IMR-90 (cell line): Measurements from ENCODE around the gene TMEM145. TPM values are rescaled to one million over a fixed set of nuclear protein-coding genes. Genes with fewer than 3 reads are reported as not detected.
A peak's percentile ranks its signal among the peaks of the same experiment; 100 is the strongest.

Experiments used
- ATAC-seq: fragments of 200-7000 bp; cut with Tn5 transposase; 2 replicates; pipeline ENCODE4 v1.9.1; 2020; ENCODE audit warnings: low read depth, mild to moderate bottlenecking, moderate library complexity
- BruUV-seq: library from RNA; stranded (reverse); fragments of 400-500 nt; replicated peaks from 2 replicates; lab custom pipeline; 2021; lab: Mats Ljungman, UMichigan
- CTCF ChIA-PET: fragments of 300-600 bp; formaldehyde crosslinking; extraction: SDS; loops from one replicate; lab custom pipeline; 2021; ENCODE audit warnings: antibody characterized with exemption; lab: Yijun Ruan, JAX
- POLR2A ChIA-PET: fragments of 300-600 bp; sonication (Branson Sonifier 250); formaldehyde crosslinking; loops from one replicate; lab custom pipeline; 2022; ENCODE audit warnings: antibody characterized with exemption; ENCODE audit not compliant: unreplicated experiment; lab: Charles Lee
- DNase-seq: peaks from one replicate; pipeline ENCODE4 v3.0.0; 2013
- H2AFZ ChIP-seq: replicated peaks from 2 replicates; pipeline ENCODE3; 2013; ENCODE audit warnings: low read length, mild to moderate bottlenecking; ENCODE audit not compliant: poor library complexity
- H2AK5ac ChIP-seq: 2 replicates; pipeline ENCODE4 v1.6.1; 2013; ENCODE audit warnings: low read depth, low read length, inconsistent platforms
- H2AK9ac ChIP-seq: replicated peaks from 2 replicates; pipeline ENCODE3; 2013; ENCODE audit warnings: mild to moderate bottlenecking, low read depth, low read length, moderate library complexity; ENCODE audit not compliant: poor library complexity
- H2BK120ac ChIP-seq: 2 replicates; pipeline ENCODE4 v1.6.1; 2013; ENCODE audit warnings: low read depth, low read length, inconsistent platforms
- H2BK15ac ChIP-seq: 3 replicates; pipeline ENCODE4 v1.6.1; 2013; ENCODE audit warnings: low read depth, low read length, inconsistent platforms
- H2BK20ac ChIP-seq: 2 replicates; pipeline ENCODE4 v1.6.1; 2013; ENCODE audit warnings: low read depth, mild to moderate bottlenecking, inconsistent platforms, low read length, moderate library complexity
- H2BK5ac ChIP-seq: 2 replicates; pipeline ENCODE4 v1.6.1; 2013; ENCODE audit warnings: mild to moderate bottlenecking, low read depth, low read length, inconsistent platforms; ENCODE audit not compliant: poor library complexity, severe bottlenecking
- H3K14ac ChIP-seq: replicated peaks from 2 replicates; pipeline ENCODE4 v1.6.1; 2013; ENCODE audit warnings: low read depth, low read length, inconsistent platforms
- H3K18ac ChIP-seq: 2 replicates; pipeline ENCODE4 v1.6.1; 2013; ENCODE audit warnings: low read depth, low read length, control low read depth
- H3K23ac ChIP-seq: 2 replicates; pipeline ENCODE4 v1.6.1; 2013; ENCODE audit warnings: low read depth, low read length, inconsistent platforms
- H3K27ac ChIP-seq: 2 replicates; pipeline ENCODE4 v1.5.1; 2013; ENCODE audit warnings: mild to moderate bottlenecking, control low read depth, low read length; ENCODE audit not compliant: insufficient read depth
- H3K27me3 ChIP-seq: 2 replicates; pipeline ENCODE4 v1.6.1; 2013; ENCODE audit warnings: low read length; ENCODE audit not compliant: control insufficient read depth, insufficient read depth
- H3K36me3 ChIP-seq: 2 replicates; pipeline ENCODE4 v1.6.1; 2013; ENCODE audit warnings: low read length, mixed read lengths; ENCODE audit not compliant: control insufficient read depth, insufficient read depth
- H3K4ac ChIP-seq: 2 replicates; pipeline ENCODE4 v1.6.1; 2013; ENCODE audit warnings: low read depth, low read length, inconsistent platforms
- H3K4me1 ChIP-seq: 2 replicates; pipeline ENCODE4 v1.6.1; 2013; ENCODE audit warnings: low read length, mixed read lengths; ENCODE audit not compliant: control insufficient read depth, insufficient read depth
- H3K4me2 ChIP-seq: 2 replicates; pipeline ENCODE4 v1.6.1; 2013; ENCODE audit warnings: low read depth, mild to moderate bottlenecking, control low read depth, low read length, moderate library complexity
- H3K4me3 ChIP-seq: 2 replicates; pipeline ENCODE4 v1.5.1; 2013; ENCODE audit warnings: low read depth, mild to moderate bottlenecking, control low read depth, low read length, moderate library complexity; ENCODE audit not compliant: insufficient read depth
- H3K56ac ChIP-seq: 2 replicates; pipeline ENCODE4 v1.6.1; 2013; ENCODE audit warnings: low read length, inconsistent platforms; ENCODE audit not compliant: insufficient read depth; ENCODE audit errors: extremely low read depth
- H3K79me1 ChIP-seq, 2 experiments: 2 replicates each; pipeline ENCODE4 v1.6.1; 2013; ENCODE audit warnings: low read length in 2 of 2, inconsistent platforms in 1 of 2, low read depth in 1 of 2
- H3K9ac ChIP-seq: 2 replicates; pipeline ENCODE4 v1.6.1; 2013; ENCODE audit warnings: low read depth, low read length, control low read depth
- H3K9me1 ChIP-seq: 2 replicates; pipeline ENCODE4 v1.6.1; 2013; ENCODE audit warnings: low read length, inconsistent platforms; ENCODE audit not compliant: insufficient read depth
- H3K9me3 ChIP-seq: 2 replicates; pipeline ENCODE4 v1.6.1; 2013; ENCODE audit warnings: low read length; ENCODE audit not compliant: control insufficient read depth, insufficient read depth
- H4K20me1 ChIP-seq: 2 replicates; pipeline ENCODE4 v1.6.1; 2013; ENCODE audit warnings: low read length, inconsistent platforms; ENCODE audit not compliant: insufficient read depth
- H4K5ac ChIP-seq: 2 replicates; pipeline ENCODE4 v1.6.1; 2013; ENCODE audit warnings: mild to moderate bottlenecking, low read depth, low read length, control low read depth
- H4K8ac ChIP-seq, 2 experiments: 2 replicates each; pipeline ENCODE4 v1.6.1; 2013; ENCODE audit warnings: low read depth in 2 of 2, low read length in 2 of 2, control low read depth in 1 of 2, inconsistent platforms in 1 of 2
- H4K91ac ChIP-seq: 2 replicates; pipeline ENCODE4 v1.6.1; 2013; ENCODE audit warnings: low read depth, low read length, inconsistent platforms; ENCODE audit not compliant: insufficient read depth
- BHLHE40 ChIP-seq: fragments of 150-350 bp; IDR thresholded peaks from 2 replicates; pipeline ENCODE4 v1.6.1; 2016; ENCODE audit warnings: mild to moderate bottlenecking, low read depth, low read length
- CEBPB ChIP-seq: IDR thresholded peaks from 2 replicates; pipeline ENCODE4 v1.6.1; 2012; ENCODE audit warnings: low read depth, low read length, improper control_type of control experiment
- CHD1 ChIP-seq: IDR thresholded peaks from 2 replicates; pipeline ENCODE4 v1.6.1; 2012; ENCODE audit warnings: low read depth, low read length, improper control_type of control experiment
- CTCF ChIP-seq: conservative IDR thresholded peaks from 2 replicates; pipeline ENCODE4 v1.5.1; 2012; ENCODE audit warnings: mild to moderate bottlenecking, low read depth, low read length, improper control_type of control experiment
- ELK1 ChIP-seq: fragments of 150-350 bp; IDR thresholded peaks from 2 replicates; pipeline ENCODE4 v1.6.1; 2016; ENCODE audit warnings: low read depth, mild to moderate bottlenecking, low read length, moderate library complexity, borderline replicate concordance
- FOS ChIP-seq: fragments of 150-350 bp; IDR thresholded peaks from 2 replicates; pipeline ENCODE4 v1.6.1; 2016; ENCODE audit warnings: low read depth, low read length
- MAFK ChIP-seq: IDR thresholded peaks from 2 replicates; pipeline ENCODE4 v1.6.1; 2012; ENCODE audit warnings: low read depth, low read length, improper control_type of control experiment
- MAZ ChIP-seq: IDR thresholded peaks from 2 replicates; pipeline ENCODE4 v1.6.1; 2012; ENCODE audit warnings: low read depth, mild to moderate bottlenecking, low read length, improper control_type of control experiment, moderate library complexity, borderline replicate concordance
- MXI1 ChIP-seq: IDR thresholded peaks from 2 replicates; pipeline ENCODE4 v1.6.1; 2012; ENCODE audit warnings: low read depth, mild to moderate bottlenecking, low read length, moderate library complexity, borderline replicate concordance
- NFE2L2 ChIP-seq: fragments of 150-350 bp; IDR thresholded peaks from 2 replicates; pipeline ENCODE4 v1.6.1; 2016; ENCODE audit warnings: low read depth, mild to moderate bottlenecking, low read length
- POLR2A ChIP-seq: IDR thresholded peaks from 2 replicates; pipeline ENCODE4 v1.6.1; 2012; ENCODE audit warnings: mild to moderate bottlenecking, low read depth, low read length
- RAD21 ChIP-seq: IDR thresholded peaks from 2 replicates; pipeline ENCODE4 v1.6.1; 2012; ENCODE audit warnings: low read length, improper control_type of control experiment
- RCOR1 ChIP-seq: IDR thresholded peaks from 2 replicates; pipeline ENCODE4 v1.6.1; 2012; ENCODE audit warnings: mild to moderate bottlenecking, low read length, improper control_type of control experiment; ENCODE audit not compliant: insufficient replicate concordance
- RFX5 ChIP-seq: IDR thresholded peaks from 2 replicates; pipeline ENCODE4 v1.8.0; 2012; ENCODE audit warnings: low read depth, mild to moderate bottlenecking, low read length, moderate library complexity
- SMC3 ChIP-seq: fragments of 150-350 bp; IDR thresholded peaks from 2 replicates; pipeline ENCODE4 v1.6.1; 2016; ENCODE audit warnings: low read depth, mild to moderate bottlenecking, antibody characterized with exemption, low read length, moderate library complexity
- USF2 ChIP-seq: fragments of 150-350 bp; IDR thresholded peaks from 2 replicates; pipeline ENCODE4 v1.6.1; 2017; ENCODE audit warnings: mild to moderate bottlenecking, antibody characterized with exemption, low read length, low read depth
- WGBS, 2 experiments: methylation state at CpG; one replicate each; pipeline versions ENCODE4 v1.1.5 to v1.1.7; 2013; ENCODE audit warnings: missing lambda C conversion rate in 2 of 2; ENCODE audit not compliant: insufficient read length in 1 of 2; ENCODE audit errors: extremely low coverage in 2 of 2; 5-methylcytosine and 5-hydroxymethylcytosine counted together
- dilution Hi-C: fragments of 300-500 bp; cut with HindIII; formaldehyde crosslinking; loops from one replicate; pipeline ENCODE4 v1.14.3; 2018; ENCODE audit warnings: low sequenced_read_pairs; ENCODE audit not compliant: unreplicated experiment
- in situ Hi-C: fragments of 300-500 bp; cut with MboI; formaldehyde crosslinking; loops from 3 replicates; pipeline ENCODE4 v1.14.3; 2019; ENCODE audit warnings: low sequenced_read_pairs, inconsistent platforms, mixed read lengths
- intact Hi-C: fragments of 100-400 bp; cut with micrococcal nuclease; formaldehyde crosslinking; loops from 2 replicates; pipeline ENCODE4 v1.10.0; 2022
- polyA plus RNA-seq, 3 experiments: library from polyadenylated mRNA; depleted of rRNA; stranded (reverse); fragments of >200 nt; gene quantifications; 2 replicates each; pipeline ENCODE4 v1.2.3, GENCODE V29; 2012; ENCODE audit warnings: low replicate concordance in 1 of 3
- total RNA-seq: library from RNA; depleted of rRNA; stranded (reverse); fragments of >200 nt; gene quantifications from 2 replicates; pipeline ENCODE4 v1.2.3, GENCODE V29; 2012

Gene TMEM145
- total and polyA plus RNA-seq, 2 of the 4 experiments (the other 2 are of a cell fraction), result under 0.01 to 0.41 TPM

- no peak overlapping the region for H3K27ac ChIP-seq
- H3K4ac ChIP-seq, result no peak overlapping the region
- no peak overlapping the region for H4K8ac ChIP-seq
- CTCF ChIA-PET, result no interaction called here
- WGBS, 2 experiments, result no CpG with 5 or more reads among the region's 3 CpGs
- dilution Hi-C loops (no loop called here), in situ Hi-C loops (no loop called here), intact Hi-C loops (no loop called here)
- no peak overlapping the region for H4K5ac ChIP-seq
- H3K9me1 ChIP-seq, result peaks cover 8% of the 10 kb centered on the region; the same call in 1 of the 2 replicates
- peaks cover 34% of the 10 kb centered on the region; the same call in 1 of the 2 replicates for H4K20me1 ChIP-seq
- H2AK9ac ChIP-seq, result no peak overlapping the region
- no peak overlapping the region for H3K4me2 ChIP-seq
- peaks cover 29% of the 10 kb centered on the region for H3K36me3 ChIP-seq
- no peaks in the 10 kb centered on the region for H3K9me3 ChIP-seq
- H3K27me3 ChIP-seq, result no peaks in the 10 kb centered on the region
- H3K9ac ChIP-seq, result no peak overlapping the region
- H2AK5ac ChIP-seq, result no peak overlapping the region
- no TSS peak for BruUV-seq
- no peak overlapping the region for H2AFZ ChIP-seq
- no peak overlapping the region for H3K18ac ChIP-seq
- no peak for TF ChIP-seq ELK1
- TF ChIP-seq FOS, result no peak
- TF ChIP-seq CTCF, result no peak
- TF ChIP-seq RCOR1, result no peak
- TF ChIP-seq RFX5, result no peak
- TF ChIP-seq CEBPB, result no peak
- no peak for TF ChIP-seq SMC3
- no peak for TF ChIP-seq RAD21
- TF ChIP-seq CHD1, result no peak
- TF ChIP-seq MXI1, result no peak
- TF ChIP-seq POLR2A, result no peak
- TF ChIP-seq USF2, result no peak
- TF ChIP-seq MAZ, result no peak
- TF ChIP-seq MAFK, result no peak
- TF ChIP-seq BHLHE40, result no peak
- no peak for TF ChIP-seq NFE2L2
- ATAC-seq (no peak), DNase-seq (no peak)
- no peak overlapping the region for H2BK5ac ChIP-seq
- no peak overlapping the region for H3K56ac ChIP-seq
- H3K4me1 ChIP-seq, result peaks cover 26% of the 10 kb centered on the region
- H3K4me3 ChIP-seq, result no peak overlapping the region
- H4K91ac ChIP-seq, result no peak overlapping the region
- no peak overlapping the region for H3K14ac ChIP-seq
- no peak overlapping the region for H2BK20ac ChIP-seq
- no peak overlapping the region for H2BK15ac ChIP-seq
- H3K79me1 ChIP-seq, result peaks cover 35 to 69% of the 10 kb centered on the region in 2 experiments
- 0 out of 2 replicates have a peak overlapping the region, but pooled peaks have one; percentile 17 for H3K23ac ChIP-seq
- H2BK120ac ChIP-seq, result no peak overlapping the region
- POLR2A ChIA-PET, result no interaction called here
Observed at GRCh38 chr19:42276284-42276683, 36.8 kb upstream of the TMEM145 start.
